ENCODE results near the gene ANTXR1.
"Not testable (repeated sequence)": the region's sequence is repeated elsewhere in the genome, so short reads cannot be mapped to it uniquely, and the experiment has no call there.

The ANTXR1 gene

GRCh38 chr2:69244882-69245281 lies 231.9 kb downstream of the ANTXR1 start:
- no peak for DNase-seq

- no peak for DNase-seq
These were observed 234.6 kb downstream of the ANTXR1 start for GRCh38 chr2:69247583-69247982.

GRCh38 chr2:69248232-69248631 lies 235.3 kb downstream of the ANTXR1 start:
- DNase-seq = no peak

GRCh38 chr2:69250981-69251380 lies 238.0 kb downstream of the ANTXR1 start:
- DNase-seq = no peak

- no peak for DNase-seq
These were observed 239.0 kb downstream of the ANTXR1 start for GRCh38 chr2:69251943-69252342.

- no peak for DNase-seq
These were observed 240.1 kb downstream of the ANTXR1 start for GRCh38 chr2:69253112-69253511.

- no peak for DNase-seq
These were observed 240.8 kb downstream of the ANTXR1 start for GRCh38 chr2:69253611-69254301.

- DNase-seq = no peak
These were observed 242.8 kb downstream of the ANTXR1 start for GRCh38 chr2:69255760-69256159.

- not testable (repeated sequence) for DNase-seq
These were observed 247.1 kb downstream of the ANTXR1 start for GRCh38 chr2:69259994-69260591.

- DNase-seq = no peak
These were observed 247.7 kb downstream of the ANTXR1 start for GRCh38 chr2:69260666-69261065.

- DNase-seq = no peak
These were observed 256.4 kb downstream of the ANTXR1 start for GRCh38 chr2:69269330-69269729.

GRCh38 chr2:69271831-69272257 lies 258.9 kb downstream of the ANTXR1 start:
- DNase-seq = no peak

- no peak for DNase-seq
These were observed 260.0 kb downstream of the ANTXR1 start for GRCh38 chr2:69272803-69273471.

GRCh38 chr2:69275490-69275889 lies 262.5 kb downstream of the ANTXR1 start:
- DNase-seq = no peak

GRCh38 chr2:69278366-69278765 lies 265.4 kb downstream of the ANTXR1 start:
- no peak for DNase-seq

- no peak for DNase-seq
These were observed 266.2 kb downstream of the ANTXR1 start for GRCh38 chr2:69279211-69279610.

GRCh38 chr2:69279931-69280681 lies 267.1 kb downstream of the ANTXR1 start:
- no peak for DNase-seq

GRCh38 chr2:69280796-69281412 lies 267.9 kb downstream of the ANTXR1 start:
- no peak for DNase-seq

- DNase-seq = no peak
These were observed 272.5 kb downstream of the ANTXR1 start for GRCh38 chr2:69285379-69285894.

- no peak for DNase-seq
These were observed 274.6 kb downstream of the ANTXR1 start for GRCh38 chr2:69287544-69287943.

- DNase-seq = no peak
These were observed 275.4 kb downstream of the ANTXR1 start for GRCh38 chr2:69288429-69288828.

GRCh38 chr2:69291004-69291650 lies 278.1 kb downstream of the ANTXR1 start:
- no peak for DNase-seq
